ENCODE measurements around the gene S100A1. TPM values are rescaled to one million over a fixed set of nuclear protein-coding genes. Genes with fewer than 3 reads are reported as not detected.
A peak's percentile ranks its signal among the peaks of the same experiment; 100 is the strongest.
"Not testable (repeated sequence)": the region's sequence is repeated elsewhere in the genome, so short reads cannot be mapped to it uniquely, and the experiment has no call there.

S100A1 gene
- not detected in 2 replicates for total RNA-seq

- peaks cover 4% of the 10 kb centered on the region for H3K36me3 ChIP-seq (ENCODE audit: control insufficient read depth, insufficient read depth, low read length)
- FAIRE-seq (no peak), DNase-seq (ENCODE audit: low read depth) (no peak)
- H3K4me3 ChIP-seq (ENCODE audit: low read depth, low read length) = peak within 1 kb of the TSS; percentile 50
- H3K27me3 ChIP-seq (ENCODE audit: control insufficient read depth, insufficient read depth, low read length) = no peaks in the 10 kb centered on the region
- no peak for TF ChIP-seq CTCF (IDR thresholded peaks at IDR 0.05; ENCODE audit: insufficient read depth, low read length, severe bottlenecking)
Observed at GRCh38 chr1:153627715-153628626, at the start of gene S100A1. TSS of gene S100A1 (plus strand) at chr1:153628434. CDS start at chr1:153630522, 2,088 bp downstream.

GRCh38 chr1:153578490-153578889 lies 49.7 kb upstream of the S100A1 start:
- no peaks in the 10 kb centered on the region for H3K27me3 ChIP-seq (ENCODE audit: control insufficient read depth, insufficient read depth, low read length)
- H3K36me3 ChIP-seq (ENCODE audit: control insufficient read depth, insufficient read depth, low read length) = no peaks in the 10 kb centered on the region
- DNase-seq (ENCODE audit: low read depth) (no peak), FAIRE-seq (no peak)
- TF ChIP-seq CTCF (IDR thresholded peaks at IDR 0.05; ENCODE audit: insufficient read depth, low read length, severe bottlenecking) = no peak
- H3K4me3 ChIP-seq (ENCODE audit: low read depth, low read length) = no peak overlapping the region

GRCh38 chr1:153578936-153579335 lies 49.3 kb upstream of the S100A1 start:
- Histone ChIP-seq H3K4me3 (ENCODE audit: low read depth, low read length) (no peak overlapping the region), H3K27me3 (ENCODE audit: control insufficient read depth, insufficient read depth, low read length) (no peaks in the 10 kb centered on the region), H3K36me3 (ENCODE audit: control insufficient read depth, insufficient read depth, low read length) (no peaks in the 10 kb centered on the region)
- TF ChIP-seq CTCF (IDR thresholded peaks at IDR 0.05; ENCODE audit: insufficient read depth, low read length, severe bottlenecking) = no peak
- DNase-seq (ENCODE audit: low read depth) (no peak), FAIRE-seq (no peak)

GRCh38 chr1:153582836-153583235 lies 45.4 kb upstream of the S100A1 start:
- not testable (repeated sequence) for H3K27me3 ChIP-seq (ENCODE audit: control insufficient read depth, insufficient read depth, low read length); FAIRE-seq; H3K36me3 ChIP-seq (ENCODE audit: control insufficient read depth, insufficient read depth, low read length); DNase-seq (ENCODE audit: low read depth); H3K4me3 ChIP-seq (ENCODE audit: low read depth, low read length)

GRCh38 chr1:153583514-153583913 lies 44.7 kb upstream of the S100A1 start:
- not testable (repeated sequence) for H3K27me3 ChIP-seq (ENCODE audit: control insufficient read depth, insufficient read depth, low read length); H3K4me3 ChIP-seq (ENCODE audit: low read depth, low read length); FAIRE-seq; DNase-seq (ENCODE audit: low read depth); H3K36me3 ChIP-seq (ENCODE audit: control insufficient read depth, insufficient read depth, low read length)

- FAIRE-seq = no peak
Observed at GRCh38 chr1:153583976-153584375, 44.3 kb upstream of the S100A1 start.

More at GRCh38 chr1:153583976-153584375, 44.3 kb upstream of the S100A1 start:
- Histone ChIP-seq H3K36me3 (ENCODE audit: control insufficient read depth, insufficient read depth, low read length) (no peaks in the 10 kb centered on the region), H3K27me3 (ENCODE audit: control insufficient read depth, insufficient read depth, low read length) (no peaks in the 10 kb centered on the region), H3K4me3 (ENCODE audit: low read depth, low read length) (no peak overlapping the region)
- no peak for DNase-seq (ENCODE audit: low read depth)
- TF ChIP-seq CTCF (IDR thresholded peaks at IDR 0.05; ENCODE audit: insufficient read depth, low read length, severe bottlenecking) = no peak
